BE2C (cell line): ENCODE data around the gene ELOVL6.

ENCODE experiments used
- DNase-seq: peaks from one replicate; pipeline ENCODE4 v3.0.0-alpha.2; 2020
- H3K27me3 ChIP-seq: fragments of 250-450 bp; sonication (Bioruptor Pico); 2 replicates; pipeline ENCODE4 v1.5.1; 2020; ENCODE audit warnings: mild to moderate bottlenecking
- H3K36me3 ChIP-seq: fragments of 250-450 bp; sonication (Bioruptor Pico); 2 replicates; pipeline ENCODE4 v1.5.1; 2020; ENCODE audit warnings: mild to moderate bottlenecking
- H3K4me1 ChIP-seq: fragments of 250-450 bp; sonication (Bioruptor Pico); 2 replicates; pipeline ENCODE4 v1.5.1; 2020
- H3K4me3 ChIP-seq: 2 replicates; pipeline ENCODE4 v1.5.1; 2011; ENCODE audit warnings: low read depth, low read length
- H3K9me3 ChIP-seq: fragments of 250-450 bp; sonication (Bioruptor Pico); 2 replicates; pipeline ENCODE4 v1.5.1; 2020
- TF ChIP-seq, protein P1 (sequence below): IDR thresholded peaks from 2 replicates; pipeline ENCODE4 v1.5.1; 2012; ENCODE audit warnings: mild to moderate bottlenecking, low read depth, low read length

The ELOVL6 gene

DNA sequence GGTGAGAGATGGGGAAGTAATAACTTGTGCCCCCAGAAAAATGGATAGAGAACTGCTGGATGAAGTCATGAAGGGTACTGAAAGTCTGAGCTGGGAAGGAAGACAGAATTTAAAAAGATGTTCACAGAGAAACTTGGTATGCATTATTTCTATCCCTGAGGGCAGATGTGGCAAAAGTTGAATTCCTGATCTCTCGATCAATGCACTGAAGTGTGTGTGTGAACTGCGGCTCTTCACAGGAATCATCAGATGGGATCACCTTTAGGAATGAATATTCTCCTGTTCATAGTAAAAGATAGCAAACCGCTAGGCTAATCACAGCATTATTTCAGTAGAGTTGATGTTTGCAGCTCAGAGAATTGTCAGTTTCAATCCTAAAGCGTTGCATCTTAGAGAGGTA lies 86.4 kb downstream of the ELOVL6 start:
- no peaks in the 10 kb centered on the region for H3K27me3 ChIP-seq
- DNase-seq, result no peak
- H3K4me3 ChIP-seq, result no peak overlapping the region
- TF ChIP-seq, protein P1, sequence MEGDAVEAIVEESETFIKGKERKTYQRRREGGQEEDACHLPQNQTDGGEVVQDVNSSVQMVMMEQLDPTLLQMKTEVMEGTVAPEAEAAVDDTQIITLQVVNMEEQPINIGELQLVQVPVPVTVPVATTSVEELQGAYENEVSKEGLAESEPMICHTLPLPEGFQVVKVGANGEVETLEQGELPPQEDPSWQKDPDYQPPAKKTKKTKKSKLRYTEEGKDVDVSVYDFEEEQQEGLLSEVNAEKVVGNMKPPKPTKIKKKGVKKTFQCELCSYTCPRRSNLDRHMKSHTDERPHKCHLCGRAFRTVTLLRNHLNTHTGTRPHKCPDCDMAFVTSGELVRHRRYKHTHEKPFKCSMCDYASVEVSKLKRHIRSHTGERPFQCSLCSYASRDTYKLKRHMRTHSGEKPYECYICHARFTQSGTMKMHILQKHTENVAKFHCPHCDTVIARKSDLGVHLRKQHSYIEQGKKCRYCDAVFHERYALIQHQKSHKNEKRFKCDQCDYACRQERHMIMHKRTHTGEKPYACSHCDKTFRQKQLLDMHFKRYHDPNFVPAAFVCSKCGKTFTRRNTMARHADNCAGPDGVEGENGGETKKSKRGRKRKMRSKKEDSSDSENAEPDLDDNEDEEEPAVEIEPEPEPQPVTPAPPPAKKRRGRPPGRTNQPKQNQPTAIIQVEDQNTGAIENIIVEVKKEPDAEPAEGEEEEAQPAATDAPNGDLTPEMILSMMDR, result no peak
- H3K4me1 ChIP-seq, result peaks cover 2% of the 10 kb centered on the region; the same call in 1 of the 2 replicates
- H3K36me3 ChIP-seq, result no peaks in the 10 kb centered on the region
- H3K9me3 ChIP-seq, result no peaks in the 10 kb centered on the region

DNA sequence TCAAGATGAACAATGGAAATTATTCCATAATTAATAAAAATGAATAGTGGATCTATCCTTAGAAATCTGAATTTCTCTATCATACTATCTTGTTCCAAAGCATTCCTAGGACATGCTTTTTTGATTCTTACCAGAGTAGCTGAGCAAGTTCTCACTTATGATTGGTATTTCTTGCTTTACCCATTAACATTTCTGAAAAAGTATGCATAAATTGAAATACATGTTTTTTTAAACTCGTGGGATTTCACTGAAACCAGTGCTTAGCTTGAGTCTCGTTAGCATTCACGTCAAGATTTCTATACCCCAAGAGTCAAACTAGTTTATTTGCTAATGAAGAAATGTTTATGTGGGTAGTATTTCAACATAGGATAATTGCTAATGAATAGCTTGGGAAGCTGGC lies 89.0 kb downstream of the ELOVL6 start:
- no peak for DNase-seq
- no peak overlapping the region for H3K4me3 ChIP-seq
- H3K4me1 ChIP-seq, result peaks cover 2% of the 10 kb centered on the region; the same call in 1 of the 2 replicates
- TF ChIP-seq, protein P1, result no peak
- 0 out of 2 replicates have a peak, but pooled peaks cover 5% of the 10 kb centered on the region for H3K36me3 ChIP-seq
- no peaks in the 10 kb centered on the region for H3K9me3 ChIP-seq
- H3K27me3 ChIP-seq, result no peaks in the 10 kb centered on the region

DNA sequence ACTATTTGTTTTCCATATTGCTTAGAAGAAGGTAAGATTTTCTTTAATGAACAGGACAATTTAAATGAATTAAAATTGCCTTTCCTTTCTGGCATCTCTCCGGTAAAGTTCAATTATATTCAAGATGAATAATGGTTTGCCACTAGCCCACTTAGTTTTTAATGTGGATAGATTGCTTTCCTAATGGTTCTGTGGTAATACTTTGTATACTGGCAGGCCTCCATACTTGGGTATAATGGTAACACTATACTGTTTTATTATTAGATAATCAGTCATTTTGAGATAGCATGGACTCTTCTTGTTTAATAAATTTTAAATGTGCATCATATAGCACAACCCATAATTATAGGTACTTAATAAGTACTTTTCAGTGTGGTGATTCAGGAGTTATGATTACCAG lies 89.5 kb downstream of the ELOVL6 start:
- TF ChIP-seq, protein P1, result no peak
- Histone ChIP-seq H3K36me3 (peaks cover 5% of the 10 kb centered on the region; the same call in 1 of the 2 replicates), H3K4me1 (peaks cover 2% of the 10 kb centered on the region; the same call in 1 of the 2 replicates), H3K4me3 (no peak overlapping the region), H3K27me3 (no peaks in the 10 kb centered on the region), H3K9me3 (no peaks in the 10 kb centered on the region)
- no peak for DNase-seq

DNA sequence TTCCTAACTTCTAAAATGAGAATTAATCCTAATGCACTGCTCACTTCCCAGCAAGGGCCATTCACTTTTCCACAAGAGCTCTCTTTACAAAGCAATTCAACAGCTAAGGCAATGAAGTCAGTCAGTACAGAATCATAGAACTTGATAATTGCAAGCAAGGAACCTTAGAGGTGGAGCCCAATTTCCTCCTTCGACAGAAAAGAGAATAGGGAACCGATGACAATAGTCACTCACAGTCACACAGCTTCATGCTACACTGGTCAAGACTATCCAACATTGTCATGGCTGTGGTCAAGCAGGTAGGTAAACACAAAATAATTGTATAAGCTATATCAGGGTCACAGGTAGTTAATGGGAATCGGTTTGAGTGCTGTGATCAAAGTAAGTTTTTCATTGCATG lies 90.0 kb downstream of the ELOVL6 start:
- H3K36me3 ChIP-seq, result peaks cover 5% of the 10 kb centered on the region; the same call in 1 of the 2 replicates
- peaks cover 2% of the 10 kb centered on the region; the same call in 1 of the 2 replicates for H3K4me1 ChIP-seq
- no peaks in the 10 kb centered on the region for H3K9me3 ChIP-seq
- no peak for DNase-seq
- H3K27me3 ChIP-seq, result no peaks in the 10 kb centered on the region
- TF ChIP-seq, protein P1, result no peak
- no peak overlapping the region for H3K4me3 ChIP-seq

DNA sequence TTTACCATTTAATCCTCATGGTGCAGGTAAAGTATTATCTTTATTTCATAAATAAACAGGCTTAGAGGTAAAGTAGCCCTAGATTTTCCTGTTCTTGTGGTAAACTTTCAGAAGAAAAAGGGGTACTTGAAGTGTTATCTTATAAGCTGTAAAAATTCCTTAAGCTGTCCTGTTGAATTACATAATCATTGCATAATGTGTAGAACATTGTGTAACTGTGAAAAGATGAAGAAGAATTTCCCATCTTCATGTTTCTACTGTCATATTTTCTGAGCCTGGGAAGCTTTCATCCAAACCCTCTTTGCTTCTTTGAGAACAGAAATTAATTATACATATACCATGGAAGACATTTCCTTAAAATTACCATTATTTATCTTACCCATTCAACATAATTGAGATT lies 90.5 kb downstream of the ELOVL6 start:
- Histone ChIP-seq H3K27me3 (no peaks in the 10 kb centered on the region), H3K4me1 (peaks cover 2% of the 10 kb centered on the region; the same call in 1 of the 2 replicates), H3K36me3 (peaks cover 5% of the 10 kb centered on the region; the same call in 1 of the 2 replicates), H3K9me3 (no peaks in the 10 kb centered on the region), H3K4me3 (no peak overlapping the region)
- TF ChIP-seq, protein P1, result no peak
- DNase-seq, result no peak

DNA sequence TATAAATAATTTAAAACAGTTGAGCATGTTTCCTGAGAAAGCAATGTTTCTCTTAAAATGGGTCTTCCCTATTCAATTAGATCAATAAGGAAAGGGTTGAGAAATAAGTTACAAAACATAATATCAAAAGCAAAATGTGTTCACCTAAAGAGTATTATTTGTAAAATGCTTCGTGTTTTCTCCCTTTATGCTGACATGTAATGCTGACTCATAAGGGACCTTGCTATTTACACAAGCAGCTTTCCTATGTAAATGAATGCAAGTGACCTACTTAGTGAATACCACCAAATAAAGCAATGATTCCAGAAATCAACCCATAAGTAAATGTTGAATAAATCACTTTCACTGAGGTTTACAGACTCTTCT lies 91.5 kb downstream of the ELOVL6 start:
- Histone ChIP-seq H3K36me3 (peaks cover 5% of the 10 kb centered on the region; the same call in 1 of the 2 replicates), H3K27me3 (no peaks in the 10 kb centered on the region), H3K4me1 (peaks cover 2% of the 10 kb centered on the region; the same call in 1 of the 2 replicates), H3K9me3 (no peaks in the 10 kb centered on the region), H3K4me3 (no peak overlapping the region)
- DNase-seq, result no peak
- TF ChIP-seq, protein P1, result no peak
